Activated naive CD8-positive, alpha-beta T cell treated with anti-CD3 and anti-CD28 coated beads for 36 hours (primary cell): ENCODE measurements around the gene TMEM40. TPM values are rescaled to one million over a fixed set of nuclear protein-coding genes. Genes with fewer than 3 reads are reported as not detected.
A peak's percentile ranks its signal among the peaks of the same experiment; 100 is the strongest.
"Not testable (repeated sequence)": the region's sequence is repeated elsewhere in the genome, so short reads cannot be mapped to it uniquely, and the experiment has no call there.

Experiments
- DNase-seq: peaks from one replicate; pipeline ENCODE4 v3.0.0; 2021
- H3K27ac Mint-ChIP-seq: one replicate; pipeline ENCODE4 v1.8.0; 2022; ENCODE audit warnings: mild to moderate bottlenecking, moderate library complexity, mixed read lengths
- H3K27me3 Mint-ChIP-seq: one replicate; pipeline ENCODE4 v1.8.0; 2022; ENCODE audit warnings: mild to moderate bottlenecking, mixed read lengths
- H3K36me3 Mint-ChIP-seq: one replicate; pipeline ENCODE4 v1.8.0; 2021; ENCODE audit warnings: mild to moderate bottlenecking, mixed read lengths
- H3K4me1 Mint-ChIP-seq: one replicate; pipeline ENCODE4 v1.8.0; 2021; ENCODE audit warnings: mixed read lengths
- H3K4me3 Mint-ChIP-seq: one replicate; pipeline ENCODE4 v1.8.0; 2022; ENCODE audit warnings: mild to moderate bottlenecking, moderate library complexity, mixed read lengths
- H3K9me3 Mint-ChIP-seq: one replicate; pipeline ENCODE4 v1.8.0; 2022; ENCODE audit warnings: mixed read lengths
- total RNA-seq, 2 experiments: library from RNA; stranded (reverse); gene quantifications; one replicate each; pipeline ENCODE4 v1.2.3, GENCODE V29; 2021

The TMEM40 gene
- total RNA-seq, 2 experiments from 2014 or later, result not detected

DNA sequence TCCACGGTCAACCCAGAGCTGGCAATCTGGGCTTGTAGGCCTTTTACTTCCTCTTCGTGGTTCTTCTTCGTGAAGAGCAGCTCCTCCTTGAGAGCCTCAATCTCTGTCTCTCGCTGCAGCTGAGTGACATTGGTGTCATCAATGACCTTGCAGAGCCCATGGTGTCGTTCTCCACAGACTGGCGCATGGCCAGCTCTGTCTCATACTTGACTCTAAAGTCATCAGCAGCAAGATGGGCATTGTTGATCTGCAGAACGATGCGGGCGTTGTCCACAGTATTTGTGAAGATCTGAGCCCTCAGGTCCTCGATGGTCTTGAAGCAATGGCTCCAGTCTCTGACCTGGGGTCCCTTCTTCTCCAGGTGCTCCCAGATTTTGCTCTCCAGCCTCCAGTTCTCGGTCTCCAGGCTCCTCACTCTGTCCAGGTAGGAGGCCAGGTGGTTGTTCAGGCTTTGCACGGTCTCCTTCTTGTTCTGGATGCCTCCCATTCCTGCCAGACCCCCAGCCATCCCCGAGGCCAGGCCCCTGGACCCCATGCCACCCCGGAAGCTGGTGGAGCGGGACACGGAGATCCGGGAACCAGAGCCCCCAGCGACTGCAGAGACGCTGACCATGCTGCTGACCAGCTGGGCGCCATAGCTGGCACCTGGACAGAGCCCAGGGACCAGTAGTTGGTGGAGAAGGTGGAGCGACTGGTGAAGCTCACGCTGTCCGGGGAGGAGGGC, 29.1 kb upstream of the TMEM40 start:
- not testable (repeated sequence) for H3K36me3 Mint-ChIP-seq, H3K4me3 Mint-ChIP-seq, H3K27ac Mint-ChIP-seq, DNase-seq, H3K4me1 Mint-ChIP-seq, H3K9me3 Mint-ChIP-seq
- peaks cover 18% of the 10 kb centered on the region for H3K27me3 Mint-ChIP-seq

DNA sequence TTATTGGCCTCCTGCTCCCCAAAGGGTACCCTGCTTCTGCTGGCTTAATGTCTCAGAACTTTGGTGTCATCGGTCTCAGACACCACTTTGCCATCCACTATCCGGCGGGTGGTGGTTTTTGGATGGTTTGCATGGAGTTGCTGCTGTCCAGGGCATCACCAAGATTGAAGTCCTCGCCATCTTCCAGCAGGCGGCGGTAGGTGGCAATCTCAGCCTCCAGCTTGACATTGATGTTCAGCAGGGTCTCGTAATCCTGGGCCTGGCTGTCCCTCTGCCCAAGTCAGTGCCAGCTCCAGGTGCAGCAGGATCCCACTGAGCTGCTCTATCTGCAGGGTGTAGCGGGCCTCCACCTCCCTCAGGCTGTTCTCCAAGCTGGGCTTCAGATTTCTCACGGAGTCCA, 28.3 kb upstream of the TMEM40 start:
- not testable (repeated sequence) for H3K4me1 Mint-ChIP-seq, H3K27ac Mint-ChIP-seq, H3K4me3 Mint-ChIP-seq, H3K36me3 Mint-ChIP-seq, H3K9me3 Mint-ChIP-seq
- H3K27me3 Mint-ChIP-seq, result peaks cover 24% of the 10 kb centered on the region
- DNase-seq, result peak; percentile 68

DNA sequence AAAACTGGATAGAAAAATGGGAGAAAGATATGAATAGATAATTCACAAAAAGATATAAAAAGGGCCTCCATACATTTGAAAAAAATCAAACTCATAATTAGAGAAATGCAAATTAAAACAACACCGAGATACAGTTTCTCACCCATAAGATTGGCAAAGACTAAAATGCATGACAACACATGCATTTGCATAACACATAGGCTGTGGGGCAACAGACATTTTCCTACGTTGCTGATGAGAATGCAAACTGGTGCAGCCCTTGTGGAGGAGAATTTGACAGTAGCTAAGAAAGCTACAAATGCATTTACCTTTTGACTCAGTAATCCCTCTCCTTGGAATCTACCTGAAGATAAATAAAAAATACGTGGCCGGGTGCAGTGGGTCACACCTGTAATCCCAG, 26.0 kb upstream of the TMEM40 start:
- H3K4me1 Mint-ChIP-seq, result no peaks in the 10 kb centered on the region
- peaks cover 30% of the 10 kb centered on the region for H3K27me3 Mint-ChIP-seq
- H3K36me3 Mint-ChIP-seq, result no peaks in the 10 kb centered on the region
- no peak overlapping the region for H3K4me3 Mint-ChIP-seq
- no peaks in the 10 kb centered on the region for H3K9me3 Mint-ChIP-seq
- DNase-seq, result no peak
- H3K27ac Mint-ChIP-seq, result no peak overlapping the region

DNA sequence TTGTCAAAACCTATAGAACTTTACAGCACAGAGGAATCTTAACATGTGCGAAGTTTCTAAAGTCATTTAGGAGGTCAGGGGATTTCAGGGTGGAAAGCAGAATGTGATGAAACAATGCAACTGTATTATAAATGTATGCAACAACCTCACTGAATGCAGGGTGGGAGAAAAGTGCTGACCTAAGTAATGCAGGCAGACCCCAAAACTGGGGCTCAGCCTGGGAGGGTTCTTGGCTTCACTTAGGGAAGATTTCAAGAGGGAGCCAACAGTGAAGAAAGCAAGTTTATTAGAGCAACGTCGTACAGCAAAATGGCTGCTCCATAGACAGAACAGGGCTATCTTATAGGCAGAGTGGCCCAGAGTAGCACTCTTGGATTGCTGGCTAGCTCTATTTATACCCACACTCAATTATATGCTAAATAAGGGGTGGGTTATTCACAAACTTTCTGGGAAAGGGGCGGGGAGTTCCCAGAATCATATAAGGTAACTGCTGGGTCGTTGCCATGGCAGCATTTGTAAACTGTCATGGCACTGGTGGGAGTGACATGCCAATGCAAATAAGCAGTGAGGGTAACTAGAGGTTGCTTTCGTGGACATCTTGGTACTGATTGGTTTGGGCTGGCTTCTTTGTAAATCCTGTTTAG, 23.2 kb upstream of the TMEM40 start:
- no peak overlapping the region for H3K4me3 Mint-ChIP-seq
- no peaks in the 10 kb centered on the region for H3K9me3 Mint-ChIP-seq
- H3K27me3 Mint-ChIP-seq, result peaks cover 29% of the 10 kb centered on the region
- H3K27ac Mint-ChIP-seq, result no peak overlapping the region
- no peaks in the 10 kb centered on the region for H3K4me1 Mint-ChIP-seq
- H3K36me3 Mint-ChIP-seq, result no peaks in the 10 kb centered on the region
- peak; percentile 28 for DNase-seq

DNA sequence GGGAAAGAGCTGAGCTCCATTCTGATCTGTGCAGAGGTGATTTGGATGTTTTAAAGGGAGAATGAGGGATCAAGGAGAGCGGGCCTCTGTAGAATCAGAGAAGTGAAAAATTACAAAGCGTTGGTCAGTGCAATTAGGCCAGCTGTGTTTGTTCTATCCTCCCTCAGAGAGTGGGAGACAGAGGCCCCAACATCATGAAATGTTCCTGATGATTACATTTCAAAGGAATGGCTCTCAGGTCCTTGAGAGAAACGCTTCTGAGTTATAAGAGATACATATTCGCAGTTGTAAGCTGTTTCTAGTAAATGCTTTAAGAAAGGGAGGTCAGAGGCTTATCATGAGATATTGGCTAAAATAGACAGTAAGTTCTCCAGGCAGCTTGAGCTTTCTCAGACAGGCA, 21.7 kb upstream of the TMEM40 start:
- no peak overlapping the region for H3K27ac Mint-ChIP-seq

DNA sequence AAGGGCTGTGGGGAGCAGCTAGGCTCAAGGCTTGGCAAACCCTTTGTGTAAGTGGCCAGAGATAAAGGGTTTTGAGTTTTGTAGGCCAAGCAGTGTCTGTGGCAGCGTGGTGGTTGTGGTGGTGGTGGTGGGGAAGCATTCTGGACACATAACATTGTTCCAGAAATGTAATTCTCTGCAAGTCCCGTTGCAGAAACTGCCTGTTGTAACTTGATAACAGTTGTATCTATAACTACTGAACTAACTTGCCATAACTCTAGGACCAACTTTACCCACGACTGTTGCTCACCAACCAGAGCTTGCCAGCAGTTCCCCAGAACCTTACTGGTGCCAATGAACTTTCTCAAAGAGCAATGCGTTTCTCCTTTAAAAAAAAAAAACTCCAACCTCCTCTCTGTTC, 18.1 kb upstream of the TMEM40 start:
- Mint-ChIP-seq H3K27me3 (peaks cover 5% of the 10 kb centered on the region), H3K4me1 (peaks cover 6% of the 10 kb centered on the region), H3K4me3 (no peak overlapping the region), H3K36me3 (no peaks in the 10 kb centered on the region), H3K27ac (no peak overlapping the region), H3K9me3 (no peaks in the 10 kb centered on the region)
- DNase-seq, result no peak

More for the DNA sequence above, 21.7 kb upstream of the TMEM40 start:
- DNase-seq, result no peak
- Mint-ChIP-seq H3K9me3 (no peaks in the 10 kb centered on the region), H3K27me3 (peaks cover 23% of the 10 kb centered on the region), H3K36me3 (no peaks in the 10 kb centered on the region), H3K4me3 (no peak overlapping the region), H3K4me1 (no peaks in the 10 kb centered on the region)

DNA sequence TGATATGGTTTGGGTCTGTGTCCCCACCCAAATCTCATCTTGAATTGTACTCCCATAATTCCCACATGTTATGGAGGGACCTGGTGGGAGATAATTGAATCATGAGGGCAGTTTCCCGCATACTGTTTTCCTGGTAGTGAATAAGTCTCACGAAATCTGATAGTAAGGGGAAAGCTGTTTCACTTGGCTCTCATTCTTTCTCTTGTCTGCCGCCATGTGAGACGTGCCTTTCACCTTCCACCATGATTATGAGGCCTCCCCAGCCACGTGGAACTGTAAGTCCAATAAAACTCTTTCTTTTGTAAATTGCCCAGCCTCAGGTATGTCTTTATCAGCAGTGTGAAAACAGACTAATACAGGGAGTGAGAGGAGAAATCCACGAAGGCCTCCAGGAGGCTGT, 16.9 kb upstream of the TMEM40 start:
- not testable (repeated sequence) for H3K27me3 Mint-ChIP-seq, H3K4me1 Mint-ChIP-seq, H3K36me3 Mint-ChIP-seq, H3K27ac Mint-ChIP-seq, DNase-seq, H3K4me3 Mint-ChIP-seq, H3K9me3 Mint-ChIP-seq

DNA sequence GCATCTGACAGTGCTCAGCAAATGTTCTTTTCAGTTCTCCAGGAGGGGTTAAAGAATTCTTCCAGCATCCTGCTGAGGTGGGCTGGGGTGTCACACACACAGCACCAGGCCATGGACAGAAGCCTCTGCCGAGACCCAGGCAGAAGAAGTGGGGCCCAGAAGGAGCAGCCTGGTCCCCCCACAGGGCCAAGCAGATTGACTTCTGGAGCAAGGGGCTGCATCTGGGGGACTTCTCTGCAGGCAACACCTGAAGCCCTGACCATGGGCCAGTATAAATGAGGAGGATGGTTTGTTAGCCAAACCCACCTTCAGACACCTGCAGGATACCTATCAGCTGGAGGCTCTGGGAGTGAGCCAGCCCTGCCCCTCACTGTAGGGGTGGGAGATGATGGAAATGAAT, 16.2 kb upstream of the TMEM40 start:
- no peaks in the 10 kb centered on the region for H3K27me3 Mint-ChIP-seq
- peaks cover 6% of the 10 kb centered on the region for H3K4me1 Mint-ChIP-seq
- DNase-seq, result no peak
- H3K9me3 Mint-ChIP-seq, result no peaks in the 10 kb centered on the region
- H3K27ac Mint-ChIP-seq, result no peak overlapping the region
- no peaks in the 10 kb centered on the region for H3K36me3 Mint-ChIP-seq
- no peak overlapping the region for H3K4me3 Mint-ChIP-seq

DNA sequence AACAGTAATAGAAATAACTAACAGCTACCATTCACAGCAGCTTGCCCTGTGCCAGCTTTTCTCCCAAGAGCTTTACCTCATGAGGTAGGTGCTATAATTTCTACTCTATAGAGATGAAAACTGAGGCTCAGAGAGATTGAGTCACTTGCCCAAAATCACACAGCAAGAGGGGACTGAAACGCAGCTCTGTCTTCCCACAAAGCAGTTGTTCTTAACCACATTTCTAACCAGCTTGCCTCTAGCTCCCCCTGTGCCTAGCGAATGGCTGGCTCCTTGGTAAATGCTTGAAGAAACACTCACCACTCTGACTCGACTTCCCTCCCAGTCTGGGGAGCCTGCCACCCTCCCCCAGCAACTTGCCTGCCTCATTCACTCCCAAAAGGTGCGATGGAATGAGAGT, 15.6 kb upstream of the TMEM40 start:
- Mint-ChIP-seq H3K9me3 (no peaks in the 10 kb centered on the region), H3K27ac (no peak overlapping the region), H3K4me3 (no peak overlapping the region), H3K36me3 (no peaks in the 10 kb centered on the region), H3K27me3 (no peaks in the 10 kb centered on the region), H3K4me1 (peaks cover 6% of the 10 kb centered on the region)
- no peak for DNase-seq

DNA sequence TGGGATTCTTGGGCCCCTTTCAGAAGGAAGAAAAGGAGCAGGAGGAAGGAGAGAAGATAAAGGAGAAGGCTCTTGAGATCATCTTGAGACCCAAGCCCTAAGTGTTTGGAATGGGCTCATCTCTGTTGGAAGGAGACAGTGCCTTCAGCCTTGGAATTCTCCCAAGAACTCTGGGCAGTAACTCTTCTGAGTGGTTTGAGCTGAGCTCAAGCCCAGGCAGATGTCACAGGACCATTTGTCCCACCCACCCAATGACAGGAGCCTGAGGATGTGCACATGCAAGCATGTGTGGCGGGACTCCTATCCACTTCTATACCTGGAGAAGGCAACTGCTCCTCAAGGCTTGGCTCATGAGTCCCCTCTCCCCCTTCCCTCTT, 14.6 kb upstream of the TMEM40 start:
- no peak overlapping the region for H3K4me3 Mint-ChIP-seq
- no peaks in the 10 kb centered on the region for H3K27me3 Mint-ChIP-seq
- H3K4me1 Mint-ChIP-seq, result peaks cover 6% of the 10 kb centered on the region
- H3K27ac Mint-ChIP-seq, result no peak overlapping the region
- no peaks in the 10 kb centered on the region for H3K36me3 Mint-ChIP-seq
- DNase-seq, result no peak
- no peaks in the 10 kb centered on the region for H3K9me3 Mint-ChIP-seq

DNA sequence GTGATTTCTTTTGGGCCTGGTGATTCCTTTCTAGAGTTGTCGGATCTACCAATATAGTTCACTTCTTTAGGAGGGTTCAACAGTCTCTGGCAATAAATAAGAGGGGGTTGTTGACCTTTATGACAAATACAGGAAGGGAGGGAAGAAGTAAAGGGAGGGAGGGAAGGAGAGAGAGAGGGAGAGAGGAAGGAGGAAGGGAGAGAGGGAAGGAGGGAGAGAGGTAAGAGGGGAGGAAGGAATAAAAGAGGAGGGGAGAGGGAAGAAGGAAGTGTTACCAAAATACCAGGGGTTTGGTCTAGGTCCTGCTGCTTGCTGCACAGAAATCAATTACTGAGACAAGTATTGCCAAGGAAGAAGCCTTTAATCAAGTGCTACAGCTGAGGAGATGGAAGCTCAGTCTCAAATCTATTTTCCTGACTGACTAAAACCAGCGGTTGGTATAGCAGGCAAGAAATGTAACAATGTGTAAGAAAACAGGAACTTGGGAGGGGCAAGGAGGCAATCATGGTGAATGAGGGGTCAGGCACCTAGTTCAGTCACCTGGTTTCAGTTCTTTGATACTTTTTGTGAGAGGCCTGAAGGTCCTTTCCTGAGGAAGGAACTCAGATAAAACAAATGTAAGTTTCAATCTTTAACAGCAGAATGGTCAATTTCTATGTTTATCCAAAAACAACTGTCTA, 14.1 kb upstream of the TMEM40 start:
- Mint-ChIP-seq H3K4me1 (peaks cover 6% of the 10 kb centered on the region), H3K27ac (no peak overlapping the region), H3K9me3 (no peaks in the 10 kb centered on the region), H3K27me3 (no peaks in the 10 kb centered on the region), H3K4me3 (no peak overlapping the region), H3K36me3 (no peaks in the 10 kb centered on the region)
- no peak for DNase-seq

DNA sequence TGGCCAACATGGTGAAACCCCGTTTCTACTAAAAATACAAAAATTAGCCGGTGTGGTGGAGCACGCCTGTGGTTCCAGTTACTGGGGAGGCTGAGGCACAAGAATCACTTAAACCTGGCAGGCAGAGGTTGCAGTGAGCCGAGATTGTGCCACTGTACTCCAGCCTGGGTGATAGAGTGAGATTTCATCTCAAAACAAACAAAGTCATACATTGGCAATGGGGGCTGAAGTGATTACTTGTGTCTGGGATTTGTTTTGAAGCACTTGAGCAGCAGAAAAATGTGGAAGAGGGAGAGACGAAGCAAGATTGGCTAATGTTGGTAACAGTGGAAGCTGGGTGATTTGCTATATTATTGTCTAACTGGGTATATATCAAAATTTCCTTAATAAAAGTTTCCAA, 13.4 kb upstream of the TMEM40 start:
- Mint-ChIP-seq H3K27ac (no peak overlapping the region), H3K4me1 (peaks cover 6% of the 10 kb centered on the region), H3K27me3 (no peaks in the 10 kb centered on the region), H3K4me3 (no peak overlapping the region), H3K36me3 (no peaks in the 10 kb centered on the region), H3K9me3 (no peaks in the 10 kb centered on the region)
- DNase-seq, result no peak

DNA sequence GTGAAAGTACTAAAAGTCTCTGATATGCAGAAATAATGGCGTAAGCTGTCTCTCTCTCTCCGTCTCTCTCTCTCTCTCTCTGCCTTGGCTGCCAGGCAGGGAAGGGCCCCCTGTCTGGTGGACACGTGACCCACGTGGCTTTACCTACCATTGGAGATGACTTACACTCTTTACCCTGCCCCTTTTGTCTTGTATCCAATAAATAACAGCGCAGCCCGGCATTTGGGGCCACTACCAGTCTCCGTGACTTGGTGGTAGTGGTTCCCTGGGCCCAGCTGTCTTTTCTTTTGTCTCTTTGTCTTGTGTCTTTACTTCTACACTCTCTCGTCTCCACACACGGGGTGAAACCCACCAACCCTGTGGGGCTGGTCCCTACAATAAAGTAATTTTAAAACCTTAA, 12.2 kb upstream of the TMEM40 start:
- Mint-ChIP-seq H3K4me3 (no peak overlapping the region), H3K4me1 (peaks cover 6% of the 10 kb centered on the region), H3K9me3 (no peaks in the 10 kb centered on the region), H3K27me3 (no peaks in the 10 kb centered on the region), H3K36me3 (no peaks in the 10 kb centered on the region), H3K27ac (no peak overlapping the region)
- DNase-seq, result no peak

DNA sequence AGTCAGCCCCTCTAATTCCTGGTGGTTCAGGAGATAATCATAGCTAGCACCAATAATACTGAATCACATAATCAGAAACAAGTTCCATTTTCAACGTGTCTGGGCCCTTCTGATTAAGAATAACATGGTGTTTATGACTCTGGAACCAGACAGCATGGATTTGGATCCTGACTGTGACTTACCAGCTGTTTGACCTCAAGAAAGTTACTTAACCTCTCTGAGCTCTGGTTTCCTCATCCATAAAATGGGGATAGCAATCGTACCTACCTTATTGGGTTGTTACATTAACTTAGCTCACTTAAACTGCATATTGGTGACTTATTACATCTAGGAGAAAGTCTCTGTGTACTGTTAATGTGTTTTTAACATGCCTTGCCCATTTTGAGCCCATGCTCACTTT, 10.7 kb upstream of the TMEM40 start:
- DNase-seq, result no peak
- Mint-ChIP-seq H3K4me3 (no peak overlapping the region), H3K27me3 (no peaks in the 10 kb centered on the region), H3K36me3 (no peaks in the 10 kb centered on the region), H3K27ac (no peak overlapping the region), H3K9me3 (no peaks in the 10 kb centered on the region), H3K4me1 (peaks cover 6% of the 10 kb centered on the region)

DNA sequence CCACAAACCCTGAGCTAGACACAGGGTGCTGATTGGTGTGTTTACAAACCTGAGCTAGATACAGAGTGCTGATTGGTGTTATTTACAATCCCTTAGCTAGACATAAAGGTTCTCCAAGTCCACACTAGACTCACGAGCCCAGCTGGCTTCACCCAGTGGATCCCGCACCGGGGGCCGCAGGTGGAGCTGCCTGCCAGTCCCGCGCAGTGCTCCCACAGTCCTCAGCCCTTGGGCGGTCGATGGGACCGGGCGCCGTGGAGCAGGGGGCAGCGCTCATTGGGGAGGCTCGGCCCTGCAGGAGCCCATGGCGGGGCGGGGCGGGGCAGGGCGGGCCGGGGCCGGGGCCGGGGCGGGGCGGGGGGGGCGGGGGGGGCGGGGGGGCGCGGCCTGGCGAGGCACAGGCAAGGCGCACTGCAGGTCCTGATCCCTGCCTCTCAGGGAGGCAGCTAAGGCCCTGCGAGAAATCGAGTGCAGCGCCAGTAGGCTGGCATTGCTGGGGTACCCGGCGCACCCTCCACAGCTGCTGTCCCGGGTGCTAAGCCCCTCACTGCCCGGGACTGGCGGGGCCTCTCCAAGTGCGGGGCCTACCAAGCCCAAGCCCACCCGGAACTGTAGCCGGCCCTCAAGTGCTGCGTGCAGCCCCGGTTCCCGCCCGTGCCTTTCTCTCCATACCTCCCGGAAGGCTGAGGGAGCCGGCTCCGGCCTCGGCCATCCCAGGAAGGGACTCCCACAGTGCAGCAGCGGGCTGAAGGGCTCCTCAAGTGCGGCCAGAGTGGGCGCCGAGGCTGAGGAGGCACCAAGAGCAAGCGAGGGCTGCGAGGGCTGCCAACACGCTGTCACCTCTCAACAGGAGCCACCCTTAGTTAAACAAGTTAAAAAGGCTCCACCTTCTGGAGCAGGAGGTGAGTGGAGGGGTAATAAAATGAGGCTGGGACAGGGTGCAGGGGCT, 9.8 kb upstream of the TMEM40 start:
- Mint-ChIP-seq H3K9me3 (no peaks in the 10 kb centered on the region), H3K4me3 (no peak overlapping the region), H3K27ac (no peak overlapping the region), H3K4me1 (peaks cover 6% of the 10 kb centered on the region), H3K36me3 (no peaks in the 10 kb centered on the region), H3K27me3 (no peaks in the 10 kb centered on the region)
- DNase-seq, result no peak
